Left ventricle myocardium inferior (tissue), 1 donor: Measurements from ENCODE around the gene YY1. TPM values are rescaled to one million over a fixed set of nuclear protein-coding genes. Genes with fewer than 3 reads are reported as not detected.
"Not testable (repeated sequence)": the region's sequence is repeated elsewhere in the genome, so short reads cannot be mapped to it uniquely, and the experiment has no call there.

Source experiments
- DNase-seq: peaks from one replicate; pipeline ENCODE4 v3.0.0-alpha.2; 2020
- H3K27ac ChIP-seq: fragments of 200-600 bp; replicated peaks from 2 replicates; pipeline ENCODE4 v1.8.0; 2021
- H3K27me3 ChIP-seq: fragments of 200-600 bp; 2 replicates; pipeline ENCODE4 v1.8.0; 2021; ENCODE audit warnings: low read depth
- H3K36me3 ChIP-seq: fragments of 200-600 bp; 2 replicates; pipeline ENCODE4 v1.8.0; 2021
- H3K4me1 ChIP-seq: fragments of 200-600 bp; 2 replicates; pipeline ENCODE4 v1.8.0; 2021
- H3K4me3 ChIP-seq: fragments of 200-600 bp; 2 replicates; pipeline ENCODE4 v1.8.0; 2021; ENCODE audit warnings: mild to moderate bottlenecking, moderate library complexity
- H3K9me3 ChIP-seq: fragments of 200-600 bp; replicated peaks from 2 replicates; pipeline ENCODE4 v1.8.0; 2021
- CTCF ChIP-seq: fragments of 200-600 bp; IDR thresholded peaks from 2 replicates; pipeline ENCODE4 v1.8.0; 2021; ENCODE audit warnings: antibody characterized with exemption, mild to moderate bottlenecking, borderline replicate concordance
- intact Hi-C: fragments of 100-400 bp; cut with micrococcal nuclease; formaldehyde crosslinking; loops from one replicate; pipeline ENCODE4 v1.11.0; 2022
- total RNA-seq: library from RNA; stranded (reverse); fragmentation: NEBNext Ultra II Directional; extraction: Animal tissue kit (Norgen Biotek cat#: 25700); gene quantifications from one replicate; pipeline ENCODE4 v1.2.1, GENCODE V29; 2021
- donor health status: DM: no; HTN: yes; CAD: no; lungs with severe emphysema.

Gene YY1
- total RNA-seq, 1 donor from 2014 or later = 44.7 TPM

GRCh38 chr14:100294963-100295330 lies 56.0 kb downstream of the YY1 start:
- Histone ChIP-seq H3K9me3 (no peaks in the 10 kb centered on the region), H3K4me1 (peaks cover 56% of the 10 kb centered on the region), H3K27ac (peak overlapping the region; percentile 47), H3K27me3 (no peaks in the 10 kb centered on the region), H3K36me3 (peaks cover 16% of the 10 kb centered on the region), H3K4me3 (no peak overlapping the region)
- TF ChIP-seq CTCF = no peak
- no peak for DNase-seq
- intact Hi-C loops = no loop called here

- no peak overlapping the region for H3K4me3 ChIP-seq
- peaks cover 16% of the 10 kb centered on the region for H3K36me3 ChIP-seq
- no peak for DNase-seq
- peaks cover 50% of the 10 kb centered on the region for H3K4me1 ChIP-seq
- intact Hi-C loops = no loop called here
- TF ChIP-seq CTCF = no peak
- H3K27me3 ChIP-seq = no peaks in the 10 kb centered on the region
- H3K27ac ChIP-seq = peak overlapping the region; percentile 47
- H3K9me3 ChIP-seq = no peaks in the 10 kb centered on the region
These were observed 56.6 kb downstream of the YY1 start for GRCh38 chr14:100295376-100296105.

- H3K27ac ChIP-seq = peak overlapping the region; percentile 84
- peaks cover 14% of the 10 kb centered on the region for H3K36me3 ChIP-seq
These were observed 57.2 kb downstream of the YY1 start for GRCh38 chr14:100296106-100296651.

GRCh38 chr14:100296729-100297128 lies 57.8 kb downstream of the YY1 start:
- Histone ChIP-seq H3K27ac (peak overlapping the region; percentile 84), H3K4me3 (peak overlapping the region; percentile 32), H3K4me1 (peaks cover 43% of the 10 kb centered on the region)
- DNase-seq, H3K27me3 ChIP-seq, H3K9me3 ChIP-seq, intact Hi-C loops, H3K36me3 ChIP-seq: not testable (repeated sequence)

More at GRCh38 chr14:100296106-100296651, 57.2 kb downstream of the YY1 start:
- peaks cover 43% of the 10 kb centered on the region for H3K4me1 ChIP-seq
- H3K27me3 ChIP-seq = no peaks in the 10 kb centered on the region
- intact Hi-C loops = no loop called here
- TF ChIP-seq CTCF = no peak
- no peak overlapping the region for H3K4me3 ChIP-seq
- DNase-seq = no peak
- no peaks in the 10 kb centered on the region for H3K9me3 ChIP-seq

GRCh38 chr14:100297320-100298300 lies 58.7 kb downstream of the YY1 start:
- Histone ChIP-seq H3K4me1 (peaks cover 49% of the 10 kb centered on the region), H3K36me3 (peaks cover under 1% of the 10 kb centered on the region), H3K4me3 (peak overlapping the region; percentile 32)

More at GRCh38 chr14:100297320-100298300, 58.7 kb downstream of the YY1 start:
- Histone ChIP-seq H3K27ac (peak overlapping the region; percentile 84), H3K27me3 (no peaks in the 10 kb centered on the region), H3K9me3 (no peaks in the 10 kb centered on the region)
- intact Hi-C loops = no loop called here
- DNase-seq = peak; percentile 80
- no peak for TF ChIP-seq CTCF
